GM19372 (cell line): Measurements from ENCODE around the gene LTBP2.

Experiments
- ATAC-seq: cut with Tn5 transposase; IDR thresholded peaks from one replicate; pipeline ENCODE4 v1.9.1; 2021; ENCODE audit warnings: mild to moderate bottlenecking, low read depth, moderate library complexity; ENCODE audit not compliant: unreplicated experiment

Gene LTBP2

GRCh38 chr14:74495356-74495755, 116.7 kb downstream of the LTBP2 start:
- no peak for ATAC-seq

GRCh38 chr14:74493343-74494261, 118.4 kb downstream of the LTBP2 start, which contains the start of gene ISCA2:
Gene ISCA2 (plus strand): TSS chr14:74493765. CDS start chr14:74493775, 10 bp downstream.
- peak; percentile 83 for ATAC-seq

- no peak for ATAC-seq
These were observed 119.2 kb downstream of the LTBP2 start, which contains the start of gene NPC2 for GRCh38 chr14:74492776-74493342. Gene NPC2 (minus strand): TSS chr14:74493305. CDS start chr14:74493274, 31 bp downstream.

GRCh38 chr14:74491956-74492775, 119.9 kb downstream of the LTBP2 start:
- ATAC-seq, result no peak

- ATAC-seq, result no peak
These were observed 121.6 kb downstream of the LTBP2 start for GRCh38 chr14:74490486-74490885.

GRCh38 chr14:74488786-74489397, 123.1 kb downstream of the LTBP2 start:
- no peak for ATAC-seq

- ATAC-seq, result no peak
These were observed 125.9 kb downstream of the LTBP2 start for GRCh38 chr14:74486164-74486563.

GRCh38 chr14:74483321-74483720, 128.7 kb downstream of the LTBP2 start:
- ATAC-seq, result no peak

- ATAC-seq, result no peak
These were observed 129.5 kb downstream of the LTBP2 start for GRCh38 chr14:74482571-74482970.

GRCh38 chr14:74480046-74480445, 132.0 kb downstream of the LTBP2 start:
- ATAC-seq, result no peak

- ATAC-seq, result no peak
These were observed 132.9 kb downstream of the LTBP2 start for GRCh38 chr14:74478996-74479635.

- no peak for ATAC-seq
These were observed 135.4 kb downstream of the LTBP2 start for GRCh38 chr14:74476607-74477006.

GRCh38 chr14:74476107-74476506, 135.9 kb downstream of the LTBP2 start:
- ATAC-seq, result no peak

GRCh38 chr14:74475678-74476077, 136.4 kb downstream of the LTBP2 start:
- no peak for ATAC-seq

GRCh38 chr14:74474376-74474775, 137.7 kb downstream of the LTBP2 start:
- no peak for ATAC-seq

GRCh38 chr14:74472601-74473000, 139.4 kb downstream of the LTBP2 start:
- no peak for ATAC-seq

- no peak for ATAC-seq
These were observed 142.2 kb downstream of the LTBP2 start for GRCh38 chr14:74469548-74470518.

GRCh38 chr14:74468513-74468912, 143.5 kb downstream of the LTBP2 start:
- ATAC-seq, result no peak

GRCh38 chr14:74465335-74465734, 146.7 kb downstream of the LTBP2 start:
- ATAC-seq, result no peak
